HCEC 1CT (cell line): ENCODE measurements around the gene PRDM16.

Experiments
- DNase-seq: peaks from one replicate; pipeline ENCODE4 v3.0.0-alpha.2; 2017

PRDM16 gene

GRCh38 chr1:3483801-3484444 lies 414.9 kb downstream of the PRDM16 start:
- DNase-seq, result no peak

- DNase-seq, result no peak
Observed at GRCh38 chr1:3485016-3485415, 416.0 kb downstream of the PRDM16 start.
